ENCODE results near the gene HS1BP3. TPM values are rescaled to one million over a fixed set of nuclear protein-coding genes. Genes with fewer than 3 reads are reported as not detected.

HS1BP3 gene
- total and polyA plus RNA-seq, 2 donors (not counting 3 experiments of a cell fraction or from before 2014, with no cell fraction given) = 27.4 to 33.1 TPM

- TF ChIP-seq EZH2 (IDR thresholded peaks at IDR 0.05; ENCODE audit: borderline replicate concordance, low read depth, low read length, severe bottlenecking) = peak; percentile 5
- no peak for TF ChIP-seq MYC (IDR thresholded peaks at IDR 0.05; ENCODE audit: low read depth, low read length)
- no peak for TF ChIP-seq POLR2AphosphoS5 (IDR thresholded peaks at IDR 0.05; ENCODE audit: insufficient read depth, low read depth, low read length)
- peak; percentile 88 to 92 for TF ChIP-seq CTCF (IDR thresholded peaks at IDR 0.05; ENCODE audit: extremely low read depth in 1 of 2, insufficient read depth in 1 of 2, low read depth in 1 of 2, low read length in 2 of 2)
- TF ChIP-seq POLR2A (IDR thresholded peaks at IDR 0.05; ENCODE audit: low read depth, low read length) = peak; percentile 45
- TF ChIP-seq JUN (IDR thresholded peaks at IDR 0.05; ENCODE audit: borderline replicate concordance, insufficient read depth, insufficient read length, low read depth) = no peak
- TF ChIP-seq FOS (IDR thresholded peaks at IDR 0.05; ENCODE audit: borderline replicate concordance, insufficient read depth, low read length) = no peak
- TF ChIP-seq MAX (IDR thresholded peaks at IDR 0.05; ENCODE audit: insufficient read depth, insufficient read length) = no peak
- no peak for TF ChIP-seq GATA2 (IDR thresholded peaks at IDR 0.05; ENCODE audit: insufficient read depth, insufficient read length, low read depth, low read length)
- no peak overlapping the region for H3K27ac ChIP-seq (ENCODE audit: insufficient read depth, low read depth, low read length)
- no peak overlapping the region for H3K4me2 ChIP-seq (ENCODE audit: insufficient read depth, low read length)
- ChIA-PET POLR2A (interaction anchor here (1.2 kb wide), 1 partner anchor 302 kb away, joined by 6 read pairs; no protein-coding TSS in a partner anchor), CTCF (interaction anchor here (0.6 to 6.0 kb wide), 64 partner anchors 9 to 656 kb away, joined by 3 to 531 read pairs (median 5); partner anchors contain the start of genes HS1BP3 and LDAH)
- H4K20me1 ChIP-seq (replicated peaks; ENCODE audit: control insufficient read depth, extremely low read depth, insufficient read depth, low read length) = no peaks in the 10 kb centered on the region
- H2AFZ ChIP-seq (ENCODE audit: low read depth, low read length) = no peak overlapping the region
- H3K9me3 ChIP-seq (replicated peaks; ENCODE audit: control insufficient read depth, insufficient read depth, low read length) = no peaks in the 10 kb centered on the region
- H3K9me1 ChIP-seq (replicated peaks; ENCODE audit: control insufficient read depth, extremely low read depth, insufficient read depth, low read length) = no peaks in the 10 kb centered on the region
- peak; percentile 93 for FAIRE-seq
- intact Hi-C loops (cut with micrococcal nuclease) = loop anchor here (1.0 to 2.0 kb wide), 8 partner anchors 93 to 503 kb away; no protein-coding TSS in a partner anchor
- dilution Hi-C loops (cut with MboI; ENCODE audit: extremely low pct_ligation_motif_present, low sequenced_read_pairs) = no loop called here
- H3K79me2 ChIP-seq (ENCODE audit: control insufficient read depth, insufficient read depth, low read length) = no peaks in the 10 kb centered on the region
- no peaks in the 10 kb centered on the region for H3K36me3 ChIP-seq (ENCODE audit: control insufficient read depth in 2 of 2, extremely low read depth in 1 of 2, insufficient read depth in 2 of 2, low read length in 2 of 2)
- no peak overlapping the region for H3K4me3 ChIP-seq (replicated peaks in 1 of 3; ENCODE audit: insufficient read depth in 1 of 3, low read depth in 1 of 3, low read length in 3 of 3)
- peaks cover 12% of the 10 kb centered on the region for H3K4me1 ChIP-seq (ENCODE audit: control insufficient read depth, extremely low read depth, insufficient read depth, low read length)
- no peak overlapping the region for H3K9ac ChIP-seq (replicated peaks; ENCODE audit: extremely low read depth, insufficient read depth, low read length)
- no TSS peak for BruUV-seq (replicated peaks)
- DNase-seq (ENCODE audit: low read depth, low spot score) = peak; percentile 80
- peaks cover 54 to 67% of the 10 kb centered on the region in 2 experiments for H3K27me3 ChIP-seq (ENCODE audit: control insufficient read depth in 2 of 2, insufficient read depth in 2 of 2, low read length in 2 of 2)
Measured at GRCh38 chr2:20661421-20662307, 10.8 kb upstream of the HS1BP3 start.
